ES-I3 (cell line): Measurements from ENCODE around the gene TSPAN11.
"Not testable (repeated sequence)": the region's sequence is repeated elsewhere in the genome, so short reads cannot be mapped to it uniquely, and the experiment has no call there.

Source experiments
- H3K36me3 ChIP-seq: 2 replicates; pipeline ENCODE4 v1.6.1; 2013; ENCODE audit warnings: mild to moderate bottlenecking, low read length, control low read depth, moderate library complexity; ENCODE audit not compliant: insufficient read depth
- H3K4me1 ChIP-seq: 2 replicates; pipeline ENCODE4 v1.6.1; 2013; ENCODE audit warnings: mild to moderate bottlenecking, control low read depth, low read length; ENCODE audit not compliant: insufficient read depth
- H3K9ac ChIP-seq: 2 replicates; pipeline ENCODE4 v1.6.1; 2013; ENCODE audit warnings: low read depth, mild to moderate bottlenecking, low read length, moderate library complexity
- H3K9me3 ChIP-seq: 2 replicates; pipeline ENCODE4 v1.6.1; 2013; ENCODE audit warnings: mild to moderate bottlenecking, low read length, moderate library complexity; ENCODE audit not compliant: control insufficient read depth, insufficient read depth

The TSPAN11 gene

GRCh38 chr12:30926243-30927221 is at the start of gene TSPAN11:
TSS of gene TSPAN11 (plus strand) at chr12:30926748. CDS start at chr12:30953992, 27,244 bp downstream.
- Histone ChIP-seq H3K36me3 (no peaks in the 10 kb centered on the region), H3K4me1 (peaks cover 6% of the 10 kb centered on the region), H3K9me3 (no peaks in the 10 kb centered on the region), H3K9ac (peak within 1 kb of the TSS; percentile 51)

GRCh38 chr12:30877105-30877875 is 49.3 kb upstream of the TSPAN11 start:
- no peaks in the 10 kb centered on the region for H3K9me3 ChIP-seq

GRCh38 chr12:30878024-30878423 is 48.5 kb upstream of the TSPAN11 start:
- Histone ChIP-seq H3K36me3 (no peaks in the 10 kb centered on the region), H3K9me3 (no peaks in the 10 kb centered on the region), H3K4me1 (no peaks in the 10 kb centered on the region), H3K9ac (no peak overlapping the region)

More at GRCh38 chr12:30877105-30877875, 49.3 kb upstream of the TSPAN11 start:
- Histone ChIP-seq H3K9ac (no peak overlapping the region), H3K36me3 (no peaks in the 10 kb centered on the region), H3K4me1 (no peaks in the 10 kb centered on the region)

- no peaks in the 10 kb centered on the region for H3K4me1 ChIP-seq
- H3K9ac ChIP-seq = no peak overlapping the region
- no peaks in the 10 kb centered on the region for H3K9me3 ChIP-seq
- no peaks in the 10 kb centered on the region for H3K36me3 ChIP-seq
Measured at GRCh38 chr12:30880061-30880460, 46.5 kb upstream of the TSPAN11 start.

GRCh38 chr12:30880813-30881212 is 45.7 kb upstream of the TSPAN11 start:
- Histone ChIP-seq H3K4me1 (no peaks in the 10 kb centered on the region), H3K36me3 (no peaks in the 10 kb centered on the region), H3K9ac (no peak overlapping the region), H3K9me3 (no peaks in the 10 kb centered on the region)

GRCh38 chr12:30882706-30883105 is 43.8 kb upstream of the TSPAN11 start:
- Histone ChIP-seq H3K4me1 (no peaks in the 10 kb centered on the region), H3K36me3 (no peaks in the 10 kb centered on the region), H3K9me3 (peaks cover 7% of the 10 kb centered on the region; the same call in 1 of the 2 replicates), H3K9ac (no peak overlapping the region)

GRCh38 chr12:30884799-30885198 is 41.7 kb upstream of the TSPAN11 start:
- Histone ChIP-seq H3K36me3 (no peaks in the 10 kb centered on the region), H3K4me1 (no peaks in the 10 kb centered on the region), H3K9ac (no peak overlapping the region), H3K9me3 (peaks cover 7% of the 10 kb centered on the region; the same call in 1 of the 2 replicates)

GRCh38 chr12:30885321-30885720 is 41.2 kb upstream of the TSPAN11 start:
- Histone ChIP-seq H3K4me1 (no peaks in the 10 kb centered on the region), H3K9me3 (peaks cover 7% of the 10 kb centered on the region; the same call in 1 of the 2 replicates), H3K36me3 (no peaks in the 10 kb centered on the region), H3K9ac (no peak overlapping the region)

- H3K9ac ChIP-seq = no peak overlapping the region
- H3K36me3 ChIP-seq = no peaks in the 10 kb centered on the region
- no peaks in the 10 kb centered on the region for H3K4me1 ChIP-seq
- peaks cover 7% of the 10 kb centered on the region; the same call in 1 of the 2 replicates for H3K9me3 ChIP-seq
Measured at GRCh38 chr12:30887226-30887625, 39.3 kb upstream of the TSPAN11 start.

- H3K4me1 ChIP-seq = no peaks in the 10 kb centered on the region
- H3K9me3 ChIP-seq = peaks cover 7% of the 10 kb centered on the region; the same call in 1 of the 2 replicates
- no peaks in the 10 kb centered on the region for H3K36me3 ChIP-seq
- no peak overlapping the region for H3K9ac ChIP-seq
Measured at GRCh38 chr12:30888241-30888640, 38.3 kb upstream of the TSPAN11 start.

GRCh38 chr12:30894531-30894930 is 32.0 kb upstream of the TSPAN11 start:
- not testable (repeated sequence) for H3K4me1 ChIP-seq, H3K9ac ChIP-seq, H3K36me3 ChIP-seq, H3K9me3 ChIP-seq

GRCh38 chr12:30896461-30896860 is 30.1 kb upstream of the TSPAN11 start:
- no peaks in the 10 kb centered on the region for H3K36me3 ChIP-seq
- no peaks in the 10 kb centered on the region for H3K9me3 ChIP-seq
- no peaks in the 10 kb centered on the region for H3K4me1 ChIP-seq
- H3K9ac ChIP-seq = no peak overlapping the region

- no peaks in the 10 kb centered on the region for H3K4me1 ChIP-seq
- H3K9ac ChIP-seq = no peak overlapping the region
- no peaks in the 10 kb centered on the region for H3K36me3 ChIP-seq
Measured at GRCh38 chr12:30898846-30899245, 27.7 kb upstream of the TSPAN11 start.

GRCh38 chr12:30900351-30900750 is 26.2 kb upstream of the TSPAN11 start:
- Histone ChIP-seq H3K9me3 (no peaks in the 10 kb centered on the region), H3K4me1 (no peaks in the 10 kb centered on the region), H3K36me3 (no peaks in the 10 kb centered on the region), H3K9ac (no peak overlapping the region)

More at GRCh38 chr12:30898846-30899245, 27.7 kb upstream of the TSPAN11 start:
- H3K9me3 ChIP-seq = no peaks in the 10 kb centered on the region
